OCI-M1 (cell line): ENCODE measurements around the gene PSD4.

Experiments
- DNase-seq: peaks from one replicate; lab custom pipeline; 2025; lab: John Stamatoyannopoulos, UW

PSD4 gene

DNA sequence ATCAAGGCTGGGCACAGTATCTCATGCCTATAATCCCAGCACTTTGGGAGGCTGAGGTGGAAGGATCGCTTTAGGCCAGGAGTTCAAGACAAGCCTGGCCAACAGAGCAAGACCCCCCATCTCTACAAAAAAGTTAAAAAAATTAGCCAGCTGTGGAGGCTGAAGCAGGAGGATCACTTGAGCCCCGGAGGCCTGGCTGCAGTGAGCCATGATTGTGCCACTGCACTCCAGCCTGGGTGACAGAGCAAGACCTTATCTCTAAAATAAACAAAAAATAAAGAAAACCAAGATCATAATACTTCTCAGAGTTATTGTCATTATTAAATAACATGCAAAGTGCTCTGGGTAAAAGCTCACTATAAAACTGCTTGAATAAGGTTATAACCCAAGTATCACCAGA is 31.5 kb upstream of the PSD4 start:
- DNase-seq: no peak

GRCh38 chr2:113144259-113144658 is 29.5 kb upstream of the PSD4 start:
- DNase-seq: no peak

- DNase-seq: no peak
Observed at GRCh38 chr2:113148606-113149552, 24.9 kb upstream of the PSD4 start.

- no peak for DNase-seq
Observed at GRCh38 chr2:113149553-113150257, 24.1 kb upstream of the PSD4 start.

DNA sequence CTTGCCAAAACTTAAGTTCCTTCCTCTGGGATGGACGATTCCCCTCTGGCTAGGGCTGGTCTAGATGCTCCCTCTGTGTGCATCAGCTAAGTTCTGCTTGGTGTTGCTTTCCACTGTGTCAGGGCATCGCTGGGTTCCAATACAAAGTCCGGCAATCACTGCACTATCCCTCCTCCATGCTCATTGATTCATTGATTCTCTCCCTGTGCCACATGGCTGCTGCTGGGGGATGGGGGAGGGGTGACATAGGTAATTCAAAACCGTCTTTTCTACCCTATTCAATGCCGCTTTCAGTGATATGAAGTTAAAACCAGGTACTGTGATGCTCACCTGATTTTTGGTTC is 23.5 kb upstream of the PSD4 start:
- no peak for DNase-seq

DNA sequence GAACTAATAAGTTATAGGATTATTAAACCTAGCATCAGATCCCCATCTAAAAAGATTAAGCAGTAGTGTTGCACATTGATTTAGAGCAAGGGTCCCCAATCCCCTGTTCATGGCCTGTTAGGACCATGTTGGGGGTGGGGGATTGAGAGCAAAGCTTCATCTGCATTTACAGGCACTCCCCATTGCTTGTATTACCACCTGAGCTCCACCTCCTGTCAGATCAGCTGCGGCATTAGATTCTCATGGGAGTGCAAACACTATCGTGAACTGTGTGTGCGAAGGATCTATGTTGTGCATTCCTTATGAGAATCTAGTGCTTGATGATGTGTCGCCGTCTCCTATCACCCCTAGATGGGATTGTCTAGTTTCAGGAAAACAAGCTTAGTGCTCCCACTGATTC is 18.4 kb upstream of the PSD4 start:
- DNase-seq: no peak

- no peak for DNase-seq
Observed at GRCh38 chr2:113156278-113157117, 17.3 kb upstream of the PSD4 start.

- no peak for DNase-seq
Observed at GRCh38 chr2:113157118-113157896, 16.5 kb upstream of the PSD4 start.

DNA sequence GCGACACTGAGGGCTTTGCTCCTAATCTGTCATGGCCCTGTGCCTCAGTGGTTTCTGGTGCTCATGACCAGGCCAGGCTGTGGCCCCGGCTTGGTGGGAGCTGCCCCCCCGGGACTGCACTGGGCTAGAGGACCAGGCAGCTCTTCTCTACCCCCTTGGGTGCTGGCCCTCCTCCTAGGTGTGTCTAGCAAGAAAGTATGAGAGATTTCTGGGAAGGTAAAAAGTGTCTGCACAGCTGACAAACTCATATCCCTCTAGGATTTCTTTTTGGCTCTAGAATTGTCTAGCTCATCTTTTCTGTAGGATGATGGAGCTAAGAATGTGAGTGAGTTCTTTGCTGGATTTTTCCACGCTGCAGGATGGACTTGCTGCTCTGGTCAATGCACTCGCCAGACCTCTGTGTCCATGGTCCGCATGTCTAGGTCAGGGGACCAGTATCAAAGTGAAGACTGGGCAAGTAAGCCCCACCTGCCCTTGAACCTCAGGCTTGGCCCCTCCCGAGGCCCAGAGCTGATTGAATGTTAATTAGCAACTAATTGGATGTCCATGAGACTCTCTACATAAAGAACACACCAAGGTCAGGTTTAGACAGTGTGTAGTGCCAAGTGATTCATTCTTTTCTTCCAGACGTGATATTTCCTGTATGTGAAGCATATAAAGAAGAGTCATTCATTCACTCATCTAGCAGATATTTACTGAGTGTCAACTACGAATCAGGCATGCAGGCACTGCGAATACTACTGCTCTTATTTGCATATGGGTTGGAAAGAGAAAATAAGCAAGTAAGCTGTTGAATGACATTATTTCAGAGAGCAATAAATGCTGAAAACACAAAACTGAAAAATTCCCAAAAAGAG is 15.6 kb upstream of the PSD4 start:
- no peak for DNase-seq

- DNase-seq: no peak
Observed at GRCh38 chr2:113158884-113159553, 14.8 kb upstream of the PSD4 start.

DNA sequence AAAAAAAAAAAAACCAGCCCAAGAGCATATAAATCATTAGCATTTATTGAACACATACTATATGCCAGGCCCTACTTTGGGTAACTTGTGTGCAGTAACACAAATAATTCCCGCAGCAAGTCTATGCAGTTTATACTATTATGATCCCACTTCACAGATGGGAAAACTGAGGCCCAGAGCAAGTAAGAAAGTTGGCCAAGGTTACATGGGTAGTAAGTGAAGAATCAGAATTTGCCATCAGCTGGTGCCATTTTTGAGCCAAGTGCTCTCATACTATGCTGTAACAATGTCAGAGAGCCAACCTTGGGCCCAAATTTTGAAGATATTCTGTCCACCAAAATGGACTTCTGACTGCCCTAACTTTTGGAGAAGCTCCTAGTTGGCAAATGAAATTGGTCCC is 13.5 kb upstream of the PSD4 start:
- no peak for DNase-seq

DNA sequence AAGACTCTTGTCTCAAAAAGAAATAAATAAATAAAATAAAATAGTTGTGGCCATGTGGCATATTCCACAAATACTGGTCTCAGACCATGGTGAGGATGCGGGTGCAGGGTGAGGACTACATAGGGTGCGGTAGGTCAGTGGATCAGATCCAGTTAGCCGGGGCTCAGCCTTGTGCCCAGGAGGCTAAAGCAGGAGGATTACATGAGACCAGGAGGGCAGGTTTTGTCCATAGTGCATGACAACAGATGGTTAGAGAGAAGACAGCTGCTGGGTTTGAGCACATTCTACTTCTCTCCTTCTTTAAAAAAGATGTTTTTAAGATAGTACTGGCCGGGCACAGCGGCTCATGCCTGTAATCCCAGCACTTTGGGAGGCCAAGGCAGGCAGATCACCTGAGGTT is 12.8 kb upstream of the PSD4 start:
- DNase-seq: no peak

DNA sequence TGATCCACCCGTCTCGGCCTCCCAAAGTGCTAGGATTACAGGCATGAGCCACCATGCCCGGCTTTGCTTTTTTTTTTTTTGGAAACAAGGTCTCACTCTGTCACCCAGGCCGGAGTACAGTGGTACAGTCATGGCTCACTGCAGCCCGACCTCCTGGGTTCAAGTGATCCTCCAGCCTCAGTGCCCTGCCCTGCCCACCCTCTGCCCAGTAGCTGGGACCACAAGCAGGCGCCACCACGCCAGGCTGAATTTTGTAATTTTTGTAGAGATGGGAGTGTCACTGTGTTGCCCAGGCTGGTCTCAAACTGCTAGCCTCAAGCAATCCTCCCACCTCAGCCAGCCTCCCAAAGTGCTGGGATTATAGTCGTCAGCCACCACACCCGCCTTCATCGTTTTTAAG is 11.6 kb upstream of the PSD4 start:
- no peak for DNase-seq

- no peak for DNase-seq
Observed at GRCh38 chr2:113162869-113163268, 10.9 kb upstream of the PSD4 start.

DNA sequence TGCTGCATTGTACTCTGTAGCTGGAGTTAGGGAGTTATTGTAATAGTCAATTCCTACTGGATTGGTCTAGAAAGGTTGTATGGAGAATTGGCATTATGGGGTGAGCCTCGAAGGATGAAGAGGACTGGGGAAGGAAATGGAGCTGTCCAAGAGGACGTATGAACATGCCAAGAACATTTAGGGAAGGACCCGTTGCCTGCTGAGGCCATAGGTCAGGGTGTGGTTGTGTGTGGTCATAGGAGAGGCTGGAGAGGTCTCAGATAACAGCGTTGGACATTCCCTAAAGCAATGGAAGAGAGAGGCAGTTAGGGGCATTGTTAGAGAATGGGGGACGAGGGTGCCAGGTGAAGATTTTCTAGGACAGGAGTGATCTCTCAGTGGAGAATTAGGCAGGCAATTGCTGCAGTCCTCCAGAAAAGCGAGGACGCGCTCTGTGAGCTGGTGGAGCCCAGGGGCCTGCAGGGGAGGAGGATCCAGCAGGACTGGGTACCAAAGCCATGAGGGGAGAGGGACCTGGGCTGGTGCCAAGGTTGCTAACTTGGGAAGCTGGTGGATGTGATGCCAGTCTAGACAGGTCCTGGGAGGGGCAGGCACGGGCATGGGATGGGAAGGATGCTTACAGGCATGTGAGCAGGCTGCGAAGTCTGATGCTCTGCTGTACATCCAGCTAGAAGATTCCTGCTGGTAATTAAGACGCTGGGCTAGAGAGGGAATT is 9.4 kb upstream of the PSD4 start:
- no peak for DNase-seq

DNA sequence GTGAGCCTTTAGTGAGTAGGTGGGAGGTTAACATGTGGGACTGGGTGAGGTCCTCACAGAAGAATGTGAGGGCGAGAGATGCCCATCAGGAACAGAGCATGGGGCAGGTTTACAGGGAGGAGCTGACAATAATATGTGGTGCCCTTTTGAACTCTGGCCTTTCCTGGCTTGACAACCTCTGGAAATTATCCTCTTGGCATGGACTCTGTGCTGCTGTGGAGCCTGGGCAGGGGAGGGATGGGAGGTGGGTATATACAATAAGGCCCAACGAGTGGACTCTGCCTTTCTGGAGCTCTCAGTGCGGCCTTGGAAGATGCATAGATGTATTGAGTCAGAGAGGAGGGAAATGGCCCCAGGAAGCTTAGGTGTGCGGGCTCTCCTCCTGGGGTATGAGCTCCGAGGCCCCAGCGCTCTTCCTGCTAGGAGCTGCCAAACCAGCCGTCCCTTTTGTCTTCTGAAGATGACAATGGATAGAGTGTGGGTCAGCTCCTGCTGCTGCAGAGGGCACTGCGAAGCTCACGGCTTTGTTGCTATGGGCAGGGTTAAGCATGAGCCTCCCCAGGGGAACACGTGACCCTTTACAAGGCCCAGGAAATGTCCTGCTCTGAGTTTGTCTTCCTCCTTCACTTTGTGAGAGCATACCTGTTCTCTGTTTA is 8.7 kb upstream of the PSD4 start:
- no peak for DNase-seq

GRCh38 chr2:113166187-113166645 is 7.6 kb upstream of the PSD4 start:
- no peak for DNase-seq

- DNase-seq: no peak
Observed at GRCh38 chr2:113167115-113167932, 6.4 kb upstream of the PSD4 start.
